ENCODE results near the gene ZNF565.

DNA sequence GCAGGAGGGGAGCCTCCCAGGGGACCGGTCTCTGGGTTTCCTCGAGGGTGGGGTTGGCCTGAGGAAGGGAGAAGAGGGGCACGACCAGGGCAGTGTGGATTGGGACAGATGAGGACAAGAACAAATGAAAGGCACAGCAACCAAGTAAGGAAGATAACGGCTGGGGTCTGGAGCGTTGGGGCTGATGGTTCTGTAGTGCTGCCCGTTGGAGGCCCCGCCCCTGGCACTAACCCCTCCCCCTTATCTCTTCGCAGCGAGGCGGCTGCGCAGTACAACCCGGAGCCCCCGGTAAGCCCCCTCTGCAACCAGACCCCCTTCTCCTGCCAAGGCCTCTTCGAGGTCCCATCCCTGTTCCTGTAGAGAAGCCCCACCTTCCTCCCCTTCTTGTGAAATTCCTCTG lies 72.4 kb downstream of the ZNF565 start:
- no peak for TF ChIP-seq CTCF (IDR thresholded peaks at IDR 0.05)
- TF ChIP-seq EZH2phosphoT487 (IDR thresholded peaks at IDR 0.05), result no peak

All from neural progenitor cell (in vitro differentiated cells).